Measurements from ENCODE around the gene POLR3H.

Gene POLR3H

GRCh38 chr22:41532908-41533825 is 11.1 kb downstream of the POLR3H start:
- peak; percentile 63 for DNase-seq

GRCh38 chr22:41531715-41532477 is 12.4 kb downstream of the POLR3H start:
- H3K36me3 ChIP-seq (replicated peaks; ENCODE audit: insufficient read depth, low read length), result peaks cover 9% of the 10 kb centered on the region

More at GRCh38 chr22:41532908-41533825, 11.1 kb downstream of the POLR3H start:
- no peak overlapping the region for H3K27ac ChIP-seq (ENCODE audit: low read length)
- H3K4me1 ChIP-seq (ENCODE audit: low read length), result no peaks in the 10 kb centered on the region
- no peak overlapping the region for H3K9ac ChIP-seq (ENCODE audit: low read length)
- no peak overlapping the region for H3K4me3 ChIP-seq (ENCODE audit: low read length)
- no peak overlapping the region for H2AFZ ChIP-seq (ENCODE audit: low read length)
- H3K9me2 ChIP-seq (replicated peaks; ENCODE audit: insufficient read depth, low read length), result no peaks in the 10 kb centered on the region
- peaks cover 15% of the 10 kb centered on the region for H3K79me2 ChIP-seq (ENCODE audit: low read length)
- no peaks in the 10 kb centered on the region for H3K9me3 ChIP-seq (replicated peaks; ENCODE audit: insufficient read depth, low read length)
- H3F3A ChIP-seq (ENCODE audit: insufficient read depth, low read length), result no peaks in the 10 kb centered on the region
- H3K36me3 ChIP-seq (replicated peaks; ENCODE audit: insufficient read depth, low read length), result peaks cover 2% of the 10 kb centered on the region; the same call in 1 of the 2 replicates
- no peak overlapping the region for H3K4me2 ChIP-seq (ENCODE audit: low read depth, low read length)
- no peaks in the 10 kb centered on the region for H3K27me3 ChIP-seq (replicated peaks; ENCODE audit: insufficient read depth, low read length)
- TF ChIP-seq EZH2 (optimal IDR thresholded peaks at IDR 0.05; ENCODE audit: low read depth, low read length) (no peak), EZH2phosphoT487 (IDR thresholded peaks at IDR 0.05; ENCODE audit: low read length) (no peak), CTCF (IDR thresholded peaks at IDR 0.05; ENCODE audit: low read length) (peak; percentile 85)
- H4K20me1 ChIP-seq (ENCODE audit: insufficient read depth, low read length), result no peaks in the 10 kb centered on the region

More at GRCh38 chr22:41531715-41532477, 12.4 kb downstream of the POLR3H start:
- Histone ChIP-seq H3K27me3 (replicated peaks; ENCODE audit: insufficient read depth, low read length) (no peaks in the 10 kb centered on the region), H3F3A (ENCODE audit: insufficient read depth, low read length) (no peaks in the 10 kb centered on the region), H3K4me2 (ENCODE audit: low read depth, low read length) (no peak overlapping the region), H3K27ac (ENCODE audit: low read length) (no peak overlapping the region), H4K20me1 (ENCODE audit: insufficient read depth, low read length) (no peaks in the 10 kb centered on the region), H3K9ac (ENCODE audit: low read length) (no peak overlapping the region), H3K9me2 (replicated peaks; ENCODE audit: insufficient read depth, low read length) (no peaks in the 10 kb centered on the region), H3K9me3 (replicated peaks; ENCODE audit: insufficient read depth, low read length) (no peaks in the 10 kb centered on the region), H2AFZ (ENCODE audit: low read length) (no peak overlapping the region), H3K79me2 (ENCODE audit: low read length) (peaks cover 15% of the 10 kb centered on the region), H3K4me3 (ENCODE audit: low read length) (no peak overlapping the region), H3K4me1 (ENCODE audit: low read length) (no peaks in the 10 kb centered on the region)
- TF ChIP-seq CTCF (IDR thresholded peaks at IDR 0.05; ENCODE audit: low read length) (no peak), EZH2phosphoT487 (IDR thresholded peaks at IDR 0.05; ENCODE audit: low read length) (no peak)
- no peak for DNase-seq
